HEK293 (cell line): Measurements from ENCODE around the gene ARHGAP42.
A peak's percentile ranks its signal among the peaks of the same experiment; 100 is the strongest.

Experiments
- CTCF ChIA-PET: fragments of 350-600 bp; formaldehyde crosslinking; extraction: SDS; loops from one replicate; lab custom pipeline; 2021; ENCODE audit warnings: antibody characterized with exemption; lab: Yijun Ruan, JAX
- POLR2A ChIA-PET: fragments of 300-600 bp; formaldehyde crosslinking; extraction: SDS; loops from one replicate; lab custom pipeline; 2020; ENCODE audit warnings: antibody characterized with exemption, inconsistent platforms; lab: Yijun Ruan, JAX
- H3K27ac ChIP-seq: fragments of 200-500 bp; sonication (Bioruptor generic); 2 replicates; pipeline ENCODE4 v1.5.1; 2014; ENCODE audit warnings: low read depth, low read length, control low read depth, inconsistent platforms; ENCODE audit errors: extremely low read depth
- H3K36me3 ChIP-seq, 2 experiments: fragments of 200-500 bp in 1 of 2; sonication (Bioruptor generic) in 1 of 2; 1 replicate in 1 of 2; 2 replicates in 1 of 2; pipeline ENCODE4 v1.5.1; 2014 to 2017; ENCODE audit warnings: inconsistent platforms in 2 of 2, low read length in 2 of 2; ENCODE audit not compliant: control insufficient read depth in 2 of 2, insufficient read depth in 1 of 2
- H3K4me1 ChIP-seq: fragments of 200-500 bp; sonication (Bioruptor generic); 2 replicates; pipeline ENCODE4 v1.5.1; 2014; ENCODE audit warnings: mild to moderate bottlenecking, low read length, inconsistent platforms; ENCODE audit not compliant: control insufficient read depth, insufficient read depth
- H3K4me3 ChIP-seq: 2 replicates; pipeline ENCODE4 v1.5.1; 2011; ENCODE audit warnings: low read depth, mild to moderate bottlenecking, control low read depth, low read length, moderate library complexity
- H3K9me3 ChIP-seq: fragments of 200-500 bp; sonication (Bioruptor generic); 2 replicates; pipeline ENCODE4 v1.5.1; 2014; ENCODE audit warnings: low read depth, low read length, inconsistent platforms; ENCODE audit not compliant: control insufficient read depth, insufficient read depth
- EGR2 ChIP-seq: fragments of 450-650 bp; formaldehyde crosslinking; IDR thresholded peaks from 2 replicates; pipeline ENCODE4 v1.5.1; 2016; ENCODE audit warnings: low read depth, missing biosample characterization, missing genetic modification characterization
- GFI1B ChIP-seq: fragments of 450-650 bp; formaldehyde crosslinking; IDR thresholded peaks from 2 replicates; pipeline ENCODE4 v1.5.1; 2016; ENCODE audit warnings: missing biosample characterization, missing genetic modification characterization
- INSM2 ChIP-seq: fragments of 450-650 bp; formaldehyde crosslinking; IDR thresholded peaks from 2 replicates; pipeline ENCODE4 v1.5.1; 2016; ENCODE audit warnings: missing biosample characterization, missing genetic modification characterization
- MYNN ChIP-seq: fragments of 450-650 bp; formaldehyde crosslinking; IDR thresholded peaks from 2 replicates; pipeline ENCODE4 v1.5.1; 2016; ENCODE audit warnings: missing biosample characterization, missing genetic modification characterization, borderline replicate concordance
- OSR2 ChIP-seq: fragments of 450-650 bp; formaldehyde crosslinking; IDR thresholded peaks from 2 replicates; pipeline ENCODE4 v1.5.1; 2016; ENCODE audit warnings: missing biosample characterization, missing genetic modification characterization
- SCRT2 ChIP-seq: fragments of 450-650 bp; formaldehyde crosslinking; IDR thresholded peaks from 2 replicates; pipeline ENCODE4 v1.5.1; 2016; ENCODE audit warnings: missing biosample characterization, missing genetic modification characterization
- SETDB1 ChIP-seq: IDR thresholded peaks from one replicate; pipeline ENCODE4 v1.6.1; 2017; ENCODE audit warnings: mild to moderate bottlenecking, low read length, moderate library complexity, mixed read lengths; ENCODE audit not compliant: insufficient read length
- SP3 ChIP-seq: fragments of 450-650 bp; formaldehyde crosslinking; IDR thresholded peaks from 2 replicates; pipeline ENCODE4 v1.5.1; 2016; ENCODE audit warnings: missing biosample characterization, missing genetic modification characterization
- TCF7L2 ChIP-seq: IDR thresholded peaks from 2 replicates; pipeline ENCODE4 v1.6.1; 2011; ENCODE audit warnings: low read depth, mild to moderate bottlenecking, inconsistent platforms, low read length, moderate library complexity, borderline replicate concordance
- TRIM28 ChIP-seq: IDR thresholded peaks from 2 replicates; pipeline ENCODE4 v1.6.1; 2011; ENCODE audit warnings: low read length, control low read depth, borderline replicate concordance
- ZBTB10 ChIP-seq: fragments of 450-650 bp; formaldehyde crosslinking; IDR thresholded peaks from 2 replicates; pipeline ENCODE4 v1.5.1; 2016; ENCODE audit warnings: missing biosample characterization, missing genetic modification characterization
- ZBTB17 ChIP-seq: fragments of 450-650 bp; formaldehyde crosslinking; IDR thresholded peaks from 2 replicates; pipeline ENCODE4 v1.5.1; 2016; ENCODE audit warnings: missing biosample characterization, missing genetic modification characterization
- ZBTB20 ChIP-seq: fragments of 450-650 bp; formaldehyde crosslinking; IDR thresholded peaks from 2 replicates; pipeline ENCODE4 v1.5.1; 2016; ENCODE audit warnings: missing biosample characterization, missing genetic modification characterization
- ZBTB44 ChIP-seq: fragments of 450-650 bp; IDR thresholded peaks from 2 replicates; pipeline ENCODE4 v1.5.1; 2018; ENCODE audit warnings: missing biosample characterization, mild to moderate bottlenecking, missing genetic modification characterization
- ZBTB7A ChIP-seq: fragments of 450-650 bp; formaldehyde crosslinking; IDR thresholded peaks from 2 replicates; pipeline ENCODE4 v1.5.1; 2016; ENCODE audit warnings: low read depth, missing biosample characterization, missing genetic modification characterization
- ZIC2 ChIP-seq: fragments of 450-650 bp; formaldehyde crosslinking; IDR thresholded peaks from 2 replicates; pipeline ENCODE4 v1.5.1; 2016; ENCODE audit warnings: missing biosample characterization, missing genetic modification characterization
- ZNF16 ChIP-seq: fragments of 450-650 bp; formaldehyde crosslinking; IDR thresholded peaks from 2 replicates; pipeline ENCODE4 v1.5.1; 2016; ENCODE audit warnings: low read depth, missing biosample characterization, missing genetic modification characterization
- ZNF239 ChIP-seq: fragments of 450-650 bp; formaldehyde crosslinking; IDR thresholded peaks from 2 replicates; pipeline ENCODE4 v1.5.1; 2016; ENCODE audit warnings: missing biosample characterization, missing genetic modification characterization
- ZNF280D ChIP-seq: fragments of 450-650 bp; formaldehyde crosslinking; IDR thresholded peaks from 2 replicates; pipeline ENCODE4 v1.5.1; 2016; ENCODE audit warnings: missing biosample characterization, missing genetic modification characterization
- ZNF324 ChIP-seq: fragments of 450-650 bp; formaldehyde crosslinking; IDR thresholded peaks from 2 replicates; pipeline ENCODE4 v1.5.1; 2016; ENCODE audit warnings: missing biosample characterization, missing genetic modification characterization
- ZNF335 ChIP-seq: fragments of 450-650 bp; formaldehyde crosslinking; conservative IDR thresholded peaks from 2 replicates; pipeline ENCODE4 v1.5.1; 2016; ENCODE audit warnings: missing biosample characterization, missing genetic modification characterization
- ZNF366 ChIP-seq: fragments of 450-650 bp; formaldehyde crosslinking; conservative IDR thresholded peaks from 2 replicates; pipeline ENCODE4 v1.5.1; 2016; ENCODE audit warnings: missing biosample characterization, missing genetic modification characterization
- ZNF501 ChIP-seq: fragments of 450-650 bp; formaldehyde crosslinking; IDR thresholded peaks from 2 replicates; pipeline ENCODE4 v1.5.1; 2016; ENCODE audit warnings: missing biosample characterization, missing genetic modification characterization
- ZNF600 ChIP-seq: fragments of 450-650 bp; formaldehyde crosslinking; IDR thresholded peaks from 2 replicates; pipeline ENCODE4 v1.5.1; 2016; ENCODE audit warnings: missing biosample characterization, missing genetic modification characterization
- ZNF629 ChIP-seq: fragments of 450-650 bp; formaldehyde crosslinking; IDR thresholded peaks from 2 replicates; pipeline ENCODE4 v1.5.1; 2017; ENCODE audit warnings: missing biosample characterization, missing genetic modification characterization
- ZXDB ChIP-seq: fragments of 450-650 bp; formaldehyde crosslinking; IDR thresholded peaks from 2 replicates; pipeline ENCODE4 v1.5.1; 2016; ENCODE audit warnings: missing biosample characterization, missing genetic modification characterization

Gene ARHGAP42

GRCh38 chr11:100827934-100828661 lies 141.0 kb downstream of the ARHGAP42 start (continued):
- TF ChIP-seq ZIC2 (tag by site-specific recombination) (peak; percentile 72), TRIM28 (peak; percentile 56; the same call in 1 of the 2 replicates)

GRCh38 chr11:100830274-100830673 lies 143.2 kb downstream of the ARHGAP42 start:
- POLR2A ChIA-PET: interaction anchor here (1.6 kb wide), 1 partner anchor 19 kb away, joined by 4 read pairs; no protein-coding TSS in a partner anchor
- no peak overlapping the region for H3K4me3 ChIP-seq
- H3K9me3 ChIP-seq: no peaks in the 10 kb centered on the region
- peaks cover 8% of the 10 kb centered on the region for H3K4me1 ChIP-seq
- CTCF ChIA-PET: interaction anchor here (0.6 to 2.4 kb wide), 8 partner anchors 10 to 1473 kb away, joined by 3 to 10 read pairs (median 4); no protein-coding TSS in a partner anchor
- no peak overlapping the region for H3K27ac ChIP-seq
- H3K36me3 ChIP-seq: no peaks in the 10 kb centered on the region
- no peak for TF ChIP-seq ZNF16 (tag by site-specific recombination)
- 0 out of 2 replicates have a peak, but pooled peaks have one; percentile 19 for TF ChIP-seq ZNF600
- no peak for TF ChIP-seq GFI1B (tag by site-specific recombination)
- TF ChIP-seq MYNN (tag by site-specific recombination): no peak
- no peak for TF ChIP-seq ZBTB20 (tag by site-specific recombination)
- peak; percentile 48; the same call in 1 of the 2 replicates for TF ChIP-seq ZBTB44 (tag by site-specific recombination)
- TF ChIP-seq INSM2 (tag by site-specific recombination): no peak
- TF ChIP-seq ZNF239 (tag by site-specific recombination): no peak
- TF ChIP-seq SETDB1: no peak
- no peak for TF ChIP-seq TCF7L2
- no peak for TF ChIP-seq ZBTB10
- TF ChIP-seq ZBTB17 (tag by site-specific recombination): peak; percentile 57
- no peak for TF ChIP-seq ZXDB (tag by site-specific recombination)
- TF ChIP-seq ZNF366 (tag by site-specific recombination): no peak
- TF ChIP-seq SP3 (tag by site-specific recombination): no peak
- no peak for TF ChIP-seq ZBTB7A (tag by site-specific recombination)
- TF ChIP-seq ZNF280D (tag by site-specific recombination): no peak
- peak; percentile 61; the same call in 1 of the 2 replicates for TF ChIP-seq TRIM28
- TF ChIP-seq ZNF335: no peak; the same call in 1 of the 2 replicates
- peak; percentile 43 for TF ChIP-seq ZNF629
- no peak for TF ChIP-seq ZNF324 (tag by site-specific recombination)
- TF ChIP-seq SCRT2 (tag by site-specific recombination): peak; percentile 87
- no peak for TF ChIP-seq EGR2
- TF ChIP-seq ZNF501 (tag by site-specific recombination): no peak
- TF ChIP-seq OSR2: peak; percentile 93
